Mesothelial cell of epicardium (in vitro differentiated cells): ENCODE results near the gene FRMPD4. TPM values are rescaled to one million over a fixed set of nuclear protein-coding genes. Genes with fewer than 3 reads are reported as not detected.

Experiments used
- DNase-seq, 2 experiments: peaks; one replicate each; pipeline ENCODE4 v3.0.0; 2021; ENCODE audit warnings: low spot score in 2 of 2; ENCODE audit not compliant: unreplicated experiment in 2 of 2
- H3K27ac Mint-ChIP-seq: 2 replicates; pipeline ENCODE4 v1.8.0; 2021; ENCODE audit warnings: mixed read lengths
- H3K27me3 Mint-ChIP-seq: 2 replicates; pipeline ENCODE4 v1.8.0; 2021; ENCODE audit warnings: low read depth, mixed read lengths
- H3K36me3 Mint-ChIP-seq: 2 replicates; pipeline ENCODE4 v1.8.0; 2021; ENCODE audit warnings: mixed read lengths
- H3K4me1 Mint-ChIP-seq: 2 replicates; pipeline ENCODE4 v1.8.0; 2021; ENCODE audit warnings: mixed read lengths
- H3K4me3 Mint-ChIP-seq: 2 replicates; pipeline ENCODE4 v1.8.0; 2021; ENCODE audit warnings: mild to moderate bottlenecking, moderate library complexity, mixed read lengths
- H3K9me3 Mint-ChIP-seq: 2 replicates; pipeline ENCODE4 v1.8.0; 2021; ENCODE audit warnings: mixed read lengths
- total RNA-seq: library from RNA; stranded (reverse); gene quantifications from 3 replicates; pipeline ENCODE4 v1.2.1, GENCODE V29; 2021
- TF ChIP-seq, protein P1 (sequence below): fragments of 200-600 bp; sonication (generic); IDR thresholded peaks from one replicate; pipeline ENCODE4 v1.5.0; 2021; ENCODE audit warnings: antibody characterized with exemption; ENCODE audit not compliant: unreplicated experiment

The FRMPD4 gene
- total RNA-seq, 1 donor from 2014 or later = not detected

DNA sequence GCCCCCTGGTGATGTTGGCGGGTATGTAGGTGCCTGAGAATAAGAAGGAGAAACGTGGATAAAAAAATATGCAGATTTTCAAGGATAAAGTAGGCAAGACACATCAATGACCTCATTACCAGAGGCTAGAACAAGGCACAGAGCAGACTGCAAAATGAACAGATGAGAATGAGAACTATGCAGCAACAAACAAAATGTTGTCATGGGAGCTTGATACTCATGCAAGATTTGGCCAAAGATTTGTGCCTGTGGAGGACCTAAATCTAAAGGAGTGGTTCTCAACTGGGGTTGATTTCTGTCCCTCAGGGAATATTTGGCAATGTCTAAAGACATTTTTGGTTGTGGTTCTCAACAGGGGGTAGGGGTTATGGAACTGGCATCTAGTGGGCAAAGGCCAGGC, 177.3 kb downstream of the FRMPD4 start:
- H3K27me3 Mint-ChIP-seq = no peaks in the 10 kb centered on the region
- no peaks in the 10 kb centered on the region for H3K4me1 Mint-ChIP-seq
- TF ChIP-seq, protein P1, sequence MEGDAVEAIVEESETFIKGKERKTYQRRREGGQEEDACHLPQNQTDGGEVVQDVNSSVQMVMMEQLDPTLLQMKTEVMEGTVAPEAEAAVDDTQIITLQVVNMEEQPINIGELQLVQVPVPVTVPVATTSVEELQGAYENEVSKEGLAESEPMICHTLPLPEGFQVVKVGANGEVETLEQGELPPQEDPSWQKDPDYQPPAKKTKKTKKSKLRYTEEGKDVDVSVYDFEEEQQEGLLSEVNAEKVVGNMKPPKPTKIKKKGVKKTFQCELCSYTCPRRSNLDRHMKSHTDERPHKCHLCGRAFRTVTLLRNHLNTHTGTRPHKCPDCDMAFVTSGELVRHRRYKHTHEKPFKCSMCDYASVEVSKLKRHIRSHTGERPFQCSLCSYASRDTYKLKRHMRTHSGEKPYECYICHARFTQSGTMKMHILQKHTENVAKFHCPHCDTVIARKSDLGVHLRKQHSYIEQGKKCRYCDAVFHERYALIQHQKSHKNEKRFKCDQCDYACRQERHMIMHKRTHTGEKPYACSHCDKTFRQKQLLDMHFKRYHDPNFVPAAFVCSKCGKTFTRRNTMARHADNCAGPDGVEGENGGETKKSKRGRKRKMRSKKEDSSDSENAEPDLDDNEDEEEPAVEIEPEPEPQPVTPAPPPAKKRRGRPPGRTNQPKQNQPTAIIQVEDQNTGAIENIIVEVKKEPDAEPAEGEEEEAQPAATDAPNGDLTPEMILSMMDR = no peak
- H3K9me3 Mint-ChIP-seq = peaks cover 32% of the 10 kb centered on the region
- no peak for DNase-seq
- no peak overlapping the region for H3K27ac Mint-ChIP-seq
- H3K36me3 Mint-ChIP-seq = no peaks in the 10 kb centered on the region
- no peak overlapping the region for H3K4me3 Mint-ChIP-seq

DNA sequence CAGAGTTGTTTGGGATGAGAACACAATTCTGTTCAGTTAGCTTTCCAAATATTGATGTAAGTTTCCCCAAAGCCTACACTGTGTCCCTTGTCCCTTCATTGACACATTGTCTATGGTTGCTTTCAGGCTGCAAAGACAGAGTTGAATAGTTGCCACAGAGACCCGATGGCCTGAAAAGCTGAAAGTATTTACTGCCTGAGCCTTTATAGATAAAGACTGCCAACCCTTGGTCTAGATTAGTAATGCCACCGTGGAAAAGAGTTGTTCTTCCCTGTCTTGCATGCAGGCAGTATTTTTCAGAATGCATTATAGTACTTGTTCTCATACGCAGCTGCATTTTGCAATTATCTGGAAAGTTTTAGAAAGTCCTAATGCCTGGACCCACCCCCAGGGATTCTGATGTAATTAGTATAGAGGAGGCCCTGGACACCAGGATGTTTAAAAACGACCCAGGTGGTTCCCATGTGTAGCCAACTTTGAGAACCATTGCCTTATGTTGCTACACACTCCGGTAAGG, 180.8 kb downstream of the FRMPD4 start:
- Mint-ChIP-seq H3K36me3 (peaks cover 2% of the 10 kb centered on the region), H3K4me1 (no peaks in the 10 kb centered on the region), H3K27me3 (no peaks in the 10 kb centered on the region), H3K4me3 (no peak overlapping the region), H3K27ac (no peak overlapping the region), H3K9me3 (peaks cover 33% of the 10 kb centered on the region)
- TF ChIP-seq, protein P1 = no peak
- no peak for DNase-seq

DNA sequence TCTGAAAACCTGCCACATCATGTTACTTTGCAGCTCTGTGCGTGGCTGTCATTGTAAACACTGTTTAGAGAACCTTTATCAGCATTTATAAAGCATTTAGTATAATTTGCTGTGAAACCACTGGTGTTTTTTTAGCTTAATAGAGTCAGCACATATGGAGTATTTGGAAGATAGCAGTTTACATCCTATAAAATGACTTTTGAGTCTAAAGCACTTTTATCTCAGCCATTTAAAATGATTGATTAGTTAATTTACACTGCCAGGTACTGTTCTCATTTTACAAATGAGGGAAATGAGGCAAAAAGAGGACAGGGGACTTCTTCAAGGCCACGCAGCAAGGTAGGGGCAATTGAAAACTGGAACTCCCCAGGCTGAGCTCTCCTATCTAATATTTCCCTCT, 181.7 kb downstream of the FRMPD4 start:
- H3K9me3 Mint-ChIP-seq = peaks cover 30% of the 10 kb centered on the region
- DNase-seq = no peak
- H3K4me1 Mint-ChIP-seq = no peaks in the 10 kb centered on the region
- no peaks in the 10 kb centered on the region for H3K27me3 Mint-ChIP-seq
- no peak overlapping the region for H3K4me3 Mint-ChIP-seq
- H3K27ac Mint-ChIP-seq = no peak overlapping the region
- H3K36me3 Mint-ChIP-seq = peaks cover 2% of the 10 kb centered on the region
- TF ChIP-seq, protein P1 = no peak

DNA sequence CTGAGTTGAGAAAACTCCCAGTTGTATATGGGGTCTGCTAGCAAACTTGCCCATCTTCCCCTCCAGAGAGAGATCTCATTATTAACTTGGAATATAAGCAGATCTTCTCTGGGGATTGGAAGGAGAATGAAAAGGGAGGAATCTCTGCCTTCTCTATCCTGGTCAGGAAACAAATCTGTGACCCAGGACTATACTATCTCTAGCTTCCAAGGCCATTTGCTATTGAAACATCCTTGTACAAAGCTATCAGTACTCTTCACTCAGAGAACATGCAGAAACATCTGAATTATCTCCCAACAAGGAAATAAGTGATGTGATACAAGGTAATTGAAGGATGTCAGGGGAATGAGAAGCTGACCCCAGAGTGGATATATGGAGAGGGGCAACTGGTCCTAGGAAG, 183.8 kb downstream of the FRMPD4 start:
- Mint-ChIP-seq H3K36me3 (peaks cover 2% of the 10 kb centered on the region), H3K27me3 (no peaks in the 10 kb centered on the region), H3K27ac (no peak overlapping the region), H3K9me3 (peaks cover 37% of the 10 kb centered on the region), H3K4me3 (no peak overlapping the region), H3K4me1 (no peaks in the 10 kb centered on the region)
- TF ChIP-seq, protein P1 = no peak
- DNase-seq = no peak

DNA sequence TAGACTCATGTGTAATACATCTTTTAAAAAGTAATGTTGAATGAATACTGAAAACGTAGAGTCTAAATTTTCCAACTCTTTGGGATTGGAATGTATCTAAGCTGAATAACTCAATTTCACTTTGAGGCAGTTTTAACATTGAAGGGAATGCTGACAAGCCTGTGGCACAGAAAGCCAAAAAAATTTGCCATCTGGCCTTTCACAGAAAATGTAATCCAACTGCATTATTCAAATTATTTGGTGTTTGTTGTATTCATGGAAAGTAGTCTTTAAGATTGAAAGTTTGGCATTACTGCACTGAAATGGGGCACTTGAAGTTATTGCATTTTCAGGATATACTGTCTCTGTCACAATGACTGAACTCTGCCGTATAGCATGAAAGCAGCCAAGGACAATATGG, 186.9 kb downstream of the FRMPD4 start:
- Mint-ChIP-seq H3K36me3 (peaks cover 2% of the 10 kb centered on the region), H3K27ac (no peak overlapping the region), H3K27me3 (no peaks in the 10 kb centered on the region), H3K9me3 (peaks cover 44% of the 10 kb centered on the region), H3K4me3 (no peak overlapping the region), H3K4me1 (no peaks in the 10 kb centered on the region)
- TF ChIP-seq, protein P1 = no peak
- no peak for DNase-seq

DNA sequence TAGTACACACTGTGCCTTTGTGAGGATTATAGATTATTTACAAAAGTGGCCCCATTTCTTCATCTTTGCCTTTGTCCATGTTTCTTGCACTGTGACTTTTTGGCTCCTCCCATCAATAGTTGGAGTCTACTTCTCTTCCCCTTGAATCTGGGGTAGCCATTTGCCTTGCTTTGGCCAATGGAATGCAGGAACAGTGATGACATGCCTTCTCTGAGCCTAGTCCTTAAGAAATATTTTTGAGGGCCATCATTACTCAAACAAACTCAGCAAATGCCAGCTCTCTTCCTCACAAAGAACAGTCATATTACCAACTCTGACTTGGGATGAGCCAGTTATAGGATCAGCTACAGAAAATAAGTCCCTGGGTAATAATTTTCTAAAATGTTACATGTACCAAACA, 189.6 kb downstream of the FRMPD4 start:
- Mint-ChIP-seq H3K27ac (no peak overlapping the region), H3K27me3 (no peaks in the 10 kb centered on the region), H3K4me1 (no peaks in the 10 kb centered on the region), H3K36me3 (no peaks in the 10 kb centered on the region), H3K9me3 (peaks cover 33% of the 10 kb centered on the region), H3K4me3 (no peak overlapping the region)
- TF ChIP-seq, protein P1 = no peak
- DNase-seq = no peak
